Measurements from ENCODE around the gene NPIPB2.

NPIPB2 gene

DNA sequence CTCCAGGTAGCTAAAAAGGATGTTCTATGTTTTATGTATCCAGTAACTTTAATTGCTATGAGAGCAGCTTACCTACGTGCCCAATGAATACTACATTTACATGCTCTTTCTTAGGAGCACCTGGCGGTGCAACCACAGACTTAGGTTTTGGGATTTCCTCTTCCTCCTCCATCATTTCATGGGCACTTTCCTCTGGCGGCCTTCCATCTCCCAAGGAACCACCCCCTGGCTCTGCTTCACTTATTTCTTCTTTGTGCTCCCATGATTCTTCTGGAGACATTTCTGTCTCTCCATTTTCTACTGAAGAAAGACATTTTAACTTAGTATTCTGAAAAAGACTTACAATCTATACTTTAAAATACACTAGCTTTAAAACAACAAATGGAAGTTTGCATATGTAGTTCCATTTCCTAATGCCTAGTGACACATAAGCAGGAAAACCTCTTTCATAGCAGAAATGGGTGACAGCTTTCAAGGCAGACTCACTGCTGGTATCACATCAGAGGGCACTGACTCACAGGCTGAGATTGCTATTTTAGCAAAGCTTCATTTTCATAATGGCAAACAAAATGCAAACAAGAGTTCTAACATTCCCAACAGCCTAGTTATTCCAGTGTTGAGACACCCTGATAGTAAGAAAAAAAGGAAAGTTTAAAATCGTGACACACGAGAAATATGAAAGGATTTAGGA lies 45.2 kb downstream of the NPIPB2 start:
- no peak for DNase-seq

DNA sequence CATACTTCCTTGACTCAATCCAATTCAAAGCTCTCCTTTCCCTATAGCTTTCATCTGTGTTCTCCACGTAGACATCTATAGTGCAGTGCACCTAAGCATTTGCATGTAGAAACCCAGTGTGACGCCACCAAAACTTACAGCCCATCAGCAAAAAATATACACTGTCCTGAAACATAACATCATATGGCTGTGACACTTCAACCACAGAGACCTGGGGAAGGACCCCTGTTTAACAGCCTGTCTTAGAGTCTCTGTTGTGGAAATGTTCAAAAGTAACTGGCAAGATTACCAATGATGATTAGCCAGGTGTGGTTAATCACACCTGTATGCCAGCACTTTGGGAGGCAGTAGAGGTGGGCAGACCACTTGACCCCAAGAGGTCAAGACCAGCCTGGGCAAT lies 48.3 kb downstream of the NPIPB2 start:
- DNase-seq = no peak

DNA sequence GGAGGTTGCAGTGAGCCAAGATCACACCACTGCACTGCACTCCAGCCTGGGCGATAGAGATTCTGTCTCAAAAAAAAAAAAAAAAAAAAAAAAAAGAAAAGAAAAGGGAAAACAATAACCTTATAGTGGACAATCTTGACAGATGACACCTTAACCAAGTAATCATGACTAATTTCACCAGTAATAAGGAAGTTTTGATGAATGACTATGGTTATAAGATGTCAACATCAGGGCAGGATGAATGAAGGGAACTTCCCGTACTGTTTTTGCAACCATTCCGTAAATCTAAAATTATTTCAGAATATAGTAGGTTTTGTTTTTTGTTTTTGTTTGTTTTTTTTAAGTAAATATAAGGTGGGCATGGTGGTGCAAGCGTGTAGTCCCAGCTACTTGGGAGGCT lies 49.1 kb downstream of the NPIPB2 start:
- DNase-seq = no peak

DNA sequence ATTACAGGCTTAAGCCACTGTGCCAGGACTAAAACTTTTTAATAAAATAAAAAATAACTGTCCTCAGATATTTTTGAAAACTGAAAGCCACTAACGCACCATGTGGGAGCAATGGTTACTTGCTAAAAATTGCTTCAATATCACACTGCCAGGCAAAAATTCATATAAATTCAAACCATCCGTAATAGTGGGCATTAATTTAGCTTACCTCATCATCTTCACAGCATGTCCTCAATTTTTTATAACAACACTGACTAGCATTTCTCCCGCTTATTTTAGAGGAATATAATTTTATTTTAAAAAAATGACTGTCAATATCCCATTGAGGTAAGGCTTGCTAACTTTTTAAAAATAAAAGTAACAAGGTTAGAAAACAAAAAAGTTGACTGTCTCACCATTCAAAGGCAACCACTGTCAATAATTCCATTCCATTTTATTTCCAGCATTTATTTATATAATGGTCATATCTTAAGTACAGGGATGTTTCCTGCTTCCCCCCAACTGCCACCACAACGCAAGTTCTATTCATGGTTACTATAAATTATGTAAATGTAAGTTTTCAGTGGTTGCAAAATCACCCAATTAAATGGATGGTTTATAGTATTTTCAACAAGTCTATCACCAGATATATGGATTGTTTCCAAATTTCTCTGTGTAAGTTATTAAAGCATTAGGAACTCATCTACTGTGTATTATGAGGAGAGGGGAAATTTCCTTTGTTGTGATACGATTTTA lies 51.4 kb downstream of the NPIPB2 start:
- no peak for DNase-seq

DNA sequence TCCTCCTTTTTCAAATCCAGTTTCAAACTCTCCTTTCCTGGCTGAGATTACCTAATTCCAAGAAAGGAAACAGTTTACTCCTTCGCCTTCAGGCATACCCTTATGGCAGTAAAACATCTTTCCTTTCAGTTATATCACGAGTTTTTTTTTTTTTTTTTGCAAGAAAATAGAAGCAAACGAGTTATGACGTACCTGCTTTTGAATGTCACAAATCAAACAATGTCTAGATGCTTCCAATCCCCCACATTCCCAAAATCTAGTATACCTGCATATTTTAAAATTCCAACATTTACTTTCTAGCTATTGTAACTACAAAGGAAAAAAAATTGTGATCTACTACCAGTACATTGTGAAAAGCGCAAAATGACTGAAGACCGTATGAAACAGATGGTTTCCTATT lies 55.0 kb downstream of the NPIPB2 start:
- no peak for DNase-seq

DNA sequence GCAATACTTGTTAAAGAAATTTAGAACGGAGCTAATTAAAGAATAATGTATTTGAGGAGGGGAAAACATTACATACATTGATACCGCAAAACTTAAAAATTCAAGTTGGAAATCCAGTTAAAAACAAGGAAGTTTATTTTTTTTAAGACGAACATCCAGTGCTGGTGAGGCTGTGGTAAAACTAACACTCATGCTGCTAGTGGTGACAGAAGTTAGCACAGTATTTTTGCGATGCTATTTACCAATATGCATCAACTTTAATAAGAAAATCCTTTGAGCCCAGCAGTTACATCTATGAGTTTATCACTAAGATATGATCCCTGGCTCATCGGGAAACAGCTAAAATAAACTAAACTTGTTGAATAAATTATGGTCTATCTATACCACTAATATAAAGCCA lies 57.8 kb downstream of the NPIPB2 start:
- DNase-seq = no peak

DNA sequence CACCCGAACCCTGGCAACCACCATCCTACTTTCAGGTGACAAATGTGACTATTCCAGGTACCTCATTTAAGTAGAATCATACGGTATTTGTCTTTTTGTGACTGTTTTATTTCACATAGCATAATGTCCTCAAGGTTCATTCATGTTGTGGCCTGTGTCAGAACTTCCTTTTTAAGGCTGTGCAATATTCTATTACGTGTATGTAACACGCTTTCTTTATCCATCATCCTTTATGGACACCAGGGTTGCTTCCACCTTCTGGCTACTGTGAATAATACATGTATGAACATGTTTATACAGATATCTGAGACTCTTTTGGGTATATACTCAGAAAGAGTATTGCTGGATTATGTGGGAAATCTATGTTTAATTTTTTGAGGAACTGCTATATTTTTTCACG lies 61.8 kb downstream of the NPIPB2 start:
- DNase-seq = no peak

DNA sequence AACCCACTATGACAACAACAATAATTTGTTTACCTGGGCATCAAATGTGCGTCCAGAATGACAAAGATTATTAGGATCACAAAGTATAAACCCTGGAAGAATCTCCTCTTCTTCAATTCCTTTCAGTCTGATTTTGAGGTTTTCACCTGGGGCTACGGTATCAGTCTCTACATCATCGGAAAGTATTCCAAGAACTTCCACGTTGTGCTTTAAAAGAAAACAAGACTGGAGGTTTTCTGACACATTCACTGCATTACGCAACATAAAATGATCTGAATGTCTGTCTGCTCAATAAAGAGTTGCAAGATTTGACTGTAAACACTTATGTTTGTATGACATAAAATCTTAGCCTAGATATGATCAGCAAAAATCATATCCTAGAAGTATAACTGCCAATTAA lies 64.5 kb downstream of the NPIPB2 start:
- DNase-seq = no peak

All from bone marrow (tissue), 2 donors.